Panc1 (cell line): ENCODE measurements around the gene HMGB1. TPM values are rescaled to one million over a fixed set of nuclear protein-coding genes. Genes with fewer than 3 reads are reported as not detected.

Experiments
- ATAC-seq: fragments of 200-7000 bp; cut with Tn5 transposase; 2 replicates; pipeline ENCODE4 v1.9.1; 2020; ENCODE audit warnings: mild to moderate bottlenecking, moderate library complexity
- BruUV-seq: library from RNA; stranded (reverse); fragments of 400-500 nt; replicated peaks from 2 replicates; lab custom pipeline; 2021; lab: Mats Ljungman, UMichigan
- CTCF ChIA-PET: fragments of 300-600 bp; sonication (Branson Sonifier 250); formaldehyde crosslinking; loops from one replicate; lab custom pipeline; 2022; ENCODE audit warnings: antibody characterized with exemption; lab: Charles Lee
- POLR2A ChIA-PET: fragments of 300-600 bp; sonication (Branson Sonifier 250); formaldehyde crosslinking; loops from one replicate; lab custom pipeline; 2022; ENCODE audit warnings: antibody characterized with exemption; lab: Charles Lee
- DNase-seq: peaks from one replicate; pipeline ENCODE4 v3.0.0-alpha.2; 2010; ENCODE audit warnings: low read depth, low spot score
- H3K27ac ChIP-seq: 2 replicates; pipeline ENCODE4 v1.5.1; 2011; ENCODE audit warnings: mild to moderate bottlenecking, low read length, inconsistent platforms
- H3K27me3 ChIP-seq: fragments of 200-500 bp; sonication (Bioruptor generic); 2 replicates; pipeline ENCODE4 v1.6.0; 2014; ENCODE audit warnings: low read length, inconsistent platforms; ENCODE audit not compliant: control insufficient read depth, insufficient read depth
- H3K36me3 ChIP-seq: fragments of 200-500 bp; sonication (Bioruptor generic); 2 replicates; pipeline ENCODE4 v1.5.1; 2014; ENCODE audit warnings: inconsistent platforms, mild to moderate bottlenecking, low read length, moderate library complexity; ENCODE audit not compliant: control insufficient read depth, insufficient read depth
- H3K4me1 ChIP-seq: 2 replicates; pipeline ENCODE4 v1.5.1; 2011; ENCODE audit warnings: inconsistent platforms, mild to moderate bottlenecking, low read length, moderate library complexity; ENCODE audit not compliant: control insufficient read depth, insufficient read depth
- H3K4me3 ChIP-seq, 2 experiments: 2 replicates each; pipeline ENCODE4 v1.5.1; 2011 to 2012; ENCODE audit warnings: low read depth in 2 of 2, low read length in 2 of 2, mild to moderate bottlenecking in 2 of 2, inconsistent platforms in 1 of 2, moderate library complexity in 1 of 2
- H3K9me3 ChIP-seq: fragments of 200-500 bp; sonication (Bioruptor generic); 2 replicates; pipeline ENCODE4 v1.5.1; 2014; ENCODE audit warnings: low read depth, mild to moderate bottlenecking, inconsistent platforms, low read length, moderate library complexity; ENCODE audit not compliant: control insufficient read depth, insufficient read depth
- CTCF ChIP-seq: fragments of 450-650 bp; IDR thresholded peaks from 2 replicates; pipeline ENCODE4 v1.5.1; 2017; ENCODE audit warnings: mild to moderate bottlenecking
- POLR2AphosphoS5 ChIP-seq: IDR thresholded peaks from 2 replicates; pipeline ENCODE4 v1.6.1; 2012; ENCODE audit warnings: mild to moderate bottlenecking, low read depth, low read length, moderate library complexity
- REST ChIP-seq, 2 experiments: IDR thresholded peaks; 2 replicates each; pipeline ENCODE4 v1.6.1; 2011 to 2012; ENCODE audit warnings: low read depth in 2 of 2, control low read depth in 1 of 2, low read length in 1 of 2, mild to moderate bottlenecking in 1 of 2, moderate library complexity in 1 of 2; ENCODE audit not compliant: insufficient read depth in 1 of 2
- SIN3A ChIP-seq: IDR thresholded peaks from 2 replicates; pipeline ENCODE4 v1.6.1; 2012; ENCODE audit warnings: low read depth, mild to moderate bottlenecking, low read length, moderate library complexity, borderline replicate concordance; ENCODE audit not compliant: insufficient read depth
- TCF7L2 ChIP-seq: IDR thresholded peaks from 2 replicates; pipeline ENCODE4 v1.6.1; 2011; ENCODE audit warnings: mild to moderate bottlenecking, low read depth, low read length, inconsistent platforms
- in situ Hi-C: cut with HindIII; loops from 2 replicates; pipeline ENCODE4 v1.10.0; 2016; ENCODE audit warnings: low sequenced_read_pairs, low pct_unique_long_range_greater_than_20kb
- intact Hi-C: fragments of 100-400 bp; cut with micrococcal nuclease; formaldehyde crosslinking; loops from one replicate; pipeline ENCODE4 v1.10.0; 2022; ENCODE audit not compliant: unreplicated experiment
- total RNA-seq: library from RNA; stranded (reverse); gene quantifications from one replicate; pipeline ENCODE4 v1.2.1, GENCODE V29; 2021; ENCODE audit not compliant: unreplicated experiment

HMGB1 gene
- total RNA-seq, 1 experiment from 2014 or later, result 386 TPM

GRCh38 chr13:30406779-30407416, 58.8 kb downstream of the HMGB1 start:
- POLR2A ChIA-PET, result interaction anchor here (0.7 kb wide), 1 partner anchor 12 kb away, joined by 5 read pairs; no protein-coding TSS in a partner anchor
- Histone ChIP-seq H3K9me3 (no peaks in the 10 kb centered on the region), H3K36me3 (no peaks in the 10 kb centered on the region), H3K4me3 (no peak overlapping the region), H3K4me1 (peaks cover 7% of the 10 kb centered on the region), H3K27ac (no peak overlapping the region), H3K27me3 (no peaks in the 10 kb centered on the region)
- no peak for DNase-seq
- ATAC-seq, result no peak
- CTCF ChIA-PET, result no interaction called here
- no peak for TF ChIP-seq POLR2AphosphoS5
- TF ChIP-seq REST (IDR thresholded peaks at IDR 0.05; ENCODE audit: insufficient read depth in 1 of 2, low read depth in 2 of 2, low read length in 1 of 2), result no peak
- TF ChIP-seq TCF7L2, result no peak
- TF ChIP-seq CTCF, result no peak
- no peak for TF ChIP-seq SIN3A
- intact Hi-C loops, result no loop called here
- in situ Hi-C loops, result no loop called here
- no TSS peak for BruUV-seq

Other genes starting within 250 kb of the HMGB1 start
- gene KATNAL1, start 158.4 kb downstream of the HMGB1 start, total RNA-seq, result 34.3 TPM
- gene UBE2L5, start 43.4 kb downstream of the HMGB1 start, total RNA-seq, result not detected
- 19.5 TPM for gene USPL1, start 152.0 kb upstream of the HMGB1 start, total RNA-seq